OCI-LY1 (cell line): Measurements from ENCODE around the gene SLCO3A1.

Source experiments
- H2AFZ ChIP-seq: fragments of 200-600 bp; sonication (generic), shearing (Covaris generic); 2 replicates; pipeline ENCODE4 v1.6.0; 2014; ENCODE audit warnings: antibody characterized with exemption, mild to moderate bottlenecking, low read length
- H3F3A ChIP-seq: fragments of 200-600 bp; sonication (generic), shearing (Covaris generic); 2 replicates; pipeline ENCODE4 v1.6.0; 2014; ENCODE audit warnings: mild to moderate bottlenecking, antibody characterized with exemption, low read length, moderate library complexity; ENCODE audit not compliant: insufficient read depth
- H3K27ac ChIP-seq: fragments of 200-600 bp; sonication (generic); 2 replicates; pipeline ENCODE4 v1.5.1; 2014; ENCODE audit warnings: low read length, mixed run types, mild to moderate bottlenecking, low read depth; ENCODE audit not compliant: poor library complexity, severe bottlenecking
- H3K27me3 ChIP-seq: fragments of 200-600 bp; sonication (generic); 2 replicates; pipeline ENCODE4 v1.6.0; 2014; ENCODE audit warnings: antibody characterized with exemption, mild to moderate bottlenecking, low read length, moderate library complexity; ENCODE audit not compliant: insufficient read depth
- H3K36me3 ChIP-seq: fragments of 200-600 bp; sonication (generic); 2 replicates; pipeline ENCODE4 v1.6.1; 2014; ENCODE audit warnings: mild to moderate bottlenecking, antibody characterized with exemption, low read length, moderate library complexity, mixed read lengths; ENCODE audit not compliant: insufficient read depth
- H3K4me1 ChIP-seq: fragments of 200-600 bp; sonication (generic); 2 replicates; pipeline ENCODE4 v1.5.1; 2014; ENCODE audit warnings: mild to moderate bottlenecking, low read length, moderate library complexity; ENCODE audit not compliant: insufficient read depth, severe bottlenecking
- H3K4me2 ChIP-seq: fragments of 200-600 bp; sonication (generic), shearing (Covaris generic); 2 replicates; pipeline ENCODE4 v1.6.1; 2014; ENCODE audit warnings: low read length
- H3K4me3 ChIP-seq: fragments of 200-600 bp; sonication (generic); 2 replicates; pipeline ENCODE4 v1.5.1; 2014; ENCODE audit warnings: low read length, low read depth, mild to moderate bottlenecking, mixed read lengths; ENCODE audit not compliant: poor library complexity, severe bottlenecking
- H3K79me2 ChIP-seq: fragments of 200-600 bp; shearing (Covaris generic); 2 replicates; pipeline ENCODE4 v1.6.1; 2016; ENCODE audit warnings: mixed run types, low read length, mixed read lengths; ENCODE audit not compliant: insufficient read depth
- H3K9ac ChIP-seq: fragments of 200-600 bp; sonication (generic), shearing (Covaris generic); 2 replicates; pipeline ENCODE4 v1.6.1; 2014; ENCODE audit warnings: mild to moderate bottlenecking, low read length, mixed read lengths
- H3K9me2 ChIP-seq: fragments of 200-600 bp; sonication (generic), shearing (Covaris generic); 2 replicates; pipeline ENCODE4 v1.6.1; 2014; ENCODE audit warnings: low read depth, mild to moderate bottlenecking, low read length, mixed read lengths
- H3K9me3 ChIP-seq: fragments of 200-600 bp; shearing (Covaris generic); 2 replicates; pipeline ENCODE4 v1.6.1; 2014; ENCODE audit warnings: low read length, mixed read lengths
- H4K20me1 ChIP-seq: fragments of 200-600 bp; sonication (generic), shearing (Covaris generic); 2 replicates; pipeline ENCODE4 v1.6.0; 2016; ENCODE audit warnings: mild to moderate bottlenecking, low read length; ENCODE audit not compliant: insufficient read depth
- EZH2 ChIP-seq: fragments of 200-600 bp; sonication (generic), shearing (Covaris generic); IDR thresholded peaks from 2 replicates; pipeline ENCODE4 v1.8.0; 2017; ENCODE audit warnings: borderline replicate concordance, mixed run types, mild to moderate bottlenecking, antibody characterized with exemption, low read length, moderate library complexity, mixed read lengths
- TF ChIP-seq, protein P1 (sequence below): fragments of 200-600 bp; sonication (generic), shearing (Covaris generic); IDR thresholded peaks from 2 replicates; pipeline ENCODE4 v1.5.1; 2017; ENCODE audit warnings: mild to moderate bottlenecking, antibody characterized with exemption, low read length, moderate library complexity, mixed read lengths

SLCO3A1 gene

DNA sequence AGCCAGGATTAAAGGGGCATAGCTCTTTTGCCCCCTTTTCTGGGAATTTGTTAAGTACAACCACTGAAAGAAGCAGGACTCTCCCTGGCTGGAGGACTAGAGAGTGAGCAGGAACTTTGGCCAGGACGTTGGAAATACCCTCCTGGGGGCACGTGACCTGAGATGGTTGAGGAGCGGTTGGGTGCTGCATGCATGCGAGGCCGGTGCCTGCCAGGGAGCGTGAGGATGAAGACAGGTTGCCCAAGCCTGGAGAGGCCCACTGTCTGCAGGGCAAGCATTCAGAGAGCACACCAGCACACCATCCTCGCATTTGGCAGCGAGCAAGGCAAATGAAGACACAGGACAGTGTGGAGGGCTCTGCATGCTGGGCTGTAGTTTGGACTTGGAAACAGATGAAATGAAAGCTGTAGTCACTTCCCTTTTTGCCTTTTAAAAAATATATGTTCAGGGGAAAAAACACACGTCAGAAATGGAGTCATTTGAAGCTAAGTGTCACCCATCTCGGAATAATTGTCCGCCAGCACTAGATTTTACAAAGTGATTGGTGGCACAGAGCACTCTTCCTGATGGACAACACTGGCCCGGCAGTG lies 217.6 kb downstream of the SLCO3A1 start:
- TF ChIP-seq EZH2, result no peak
- TF ChIP-seq, protein P1, sequence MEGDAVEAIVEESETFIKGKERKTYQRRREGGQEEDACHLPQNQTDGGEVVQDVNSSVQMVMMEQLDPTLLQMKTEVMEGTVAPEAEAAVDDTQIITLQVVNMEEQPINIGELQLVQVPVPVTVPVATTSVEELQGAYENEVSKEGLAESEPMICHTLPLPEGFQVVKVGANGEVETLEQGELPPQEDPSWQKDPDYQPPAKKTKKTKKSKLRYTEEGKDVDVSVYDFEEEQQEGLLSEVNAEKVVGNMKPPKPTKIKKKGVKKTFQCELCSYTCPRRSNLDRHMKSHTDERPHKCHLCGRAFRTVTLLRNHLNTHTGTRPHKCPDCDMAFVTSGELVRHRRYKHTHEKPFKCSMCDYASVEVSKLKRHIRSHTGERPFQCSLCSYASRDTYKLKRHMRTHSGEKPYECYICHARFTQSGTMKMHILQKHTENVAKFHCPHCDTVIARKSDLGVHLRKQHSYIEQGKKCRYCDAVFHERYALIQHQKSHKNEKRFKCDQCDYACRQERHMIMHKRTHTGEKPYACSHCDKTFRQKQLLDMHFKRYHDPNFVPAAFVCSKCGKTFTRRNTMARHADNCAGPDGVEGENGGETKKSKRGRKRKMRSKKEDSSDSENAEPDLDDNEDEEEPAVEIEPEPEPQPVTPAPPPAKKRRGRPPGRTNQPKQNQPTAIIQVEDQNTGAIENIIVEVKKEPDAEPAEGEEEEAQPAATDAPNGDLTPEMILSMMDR, result no peak

DNA sequence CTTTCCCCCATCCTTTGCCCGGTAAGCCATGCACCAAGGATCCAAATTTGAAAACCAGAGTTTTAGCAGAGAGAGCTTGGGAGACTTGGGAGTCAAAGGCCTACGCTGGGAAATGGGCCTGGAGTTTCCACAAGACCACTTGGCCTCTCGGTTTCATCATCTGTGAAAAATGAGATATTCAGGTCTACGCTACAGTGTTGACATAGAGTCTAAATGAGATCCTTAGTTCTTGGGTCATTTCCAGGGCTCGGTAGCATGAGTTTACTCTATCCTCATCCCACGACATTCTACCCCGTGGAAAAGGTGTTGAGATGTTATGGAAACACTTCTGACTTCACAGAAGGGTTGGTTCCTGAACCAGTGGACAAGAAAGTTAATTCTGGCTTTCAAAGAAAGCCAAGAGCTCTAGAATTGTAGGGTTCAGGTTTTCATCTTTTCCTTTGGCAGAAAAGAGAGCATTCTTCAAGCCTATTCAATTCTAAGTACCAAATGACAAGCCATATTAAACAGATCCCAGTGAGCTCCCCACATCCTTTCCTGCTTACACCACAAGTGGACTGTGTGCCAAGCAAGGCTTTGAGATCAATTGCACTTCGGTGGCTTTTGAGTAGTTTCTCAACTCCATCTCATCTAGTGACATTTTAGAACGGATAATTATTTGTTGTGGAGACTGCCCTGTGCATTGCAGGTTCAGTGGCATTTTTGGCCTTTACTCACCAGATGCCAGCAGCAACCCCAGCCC lies 219.7 kb downstream of the SLCO3A1 start:
- H3K27ac ChIP-seq, result no peak overlapping the region
- no peaks in the 10 kb centered on the region for H3K9me2 ChIP-seq
- H4K20me1 ChIP-seq, result no peaks in the 10 kb centered on the region
- H3K4me2 ChIP-seq, result no peak overlapping the region
- H3F3A ChIP-seq, result no peaks in the 10 kb centered on the region
- H3K4me3 ChIP-seq, result no peak overlapping the region
- H3K4me1 ChIP-seq, result no peaks in the 10 kb centered on the region
- H3K27me3 ChIP-seq, result no peaks in the 10 kb centered on the region
- H2AFZ ChIP-seq, result no peak overlapping the region
- H3K79me2 ChIP-seq, result no peaks in the 10 kb centered on the region
- no peaks in the 10 kb centered on the region for H3K36me3 ChIP-seq
- no peak overlapping the region for H3K9ac ChIP-seq
- TF ChIP-seq EZH2, result no peak
- TF ChIP-seq, protein P1, result no peak
- no peaks in the 10 kb centered on the region for H3K9me3 ChIP-seq

More for the DNA sequence above, 217.6 kb downstream of the SLCO3A1 start:
- H3K4me3 ChIP-seq, result no peak overlapping the region
- H3K79me2 ChIP-seq, result no peaks in the 10 kb centered on the region
- H3F3A ChIP-seq, result no peaks in the 10 kb centered on the region
- H3K36me3 ChIP-seq, result no peaks in the 10 kb centered on the region
- no peak overlapping the region for H3K27ac ChIP-seq
- H3K9ac ChIP-seq, result no peak overlapping the region
- no peak overlapping the region for H2AFZ ChIP-seq
- H3K4me2 ChIP-seq, result no peak overlapping the region
- no peaks in the 10 kb centered on the region for H3K9me2 ChIP-seq
- H3K4me1 ChIP-seq, result no peaks in the 10 kb centered on the region
- H3K9me3 ChIP-seq, result no peaks in the 10 kb centered on the region
- H3K27me3 ChIP-seq, result no peaks in the 10 kb centered on the region
- H4K20me1 ChIP-seq, result no peaks in the 10 kb centered on the region

DNA sequence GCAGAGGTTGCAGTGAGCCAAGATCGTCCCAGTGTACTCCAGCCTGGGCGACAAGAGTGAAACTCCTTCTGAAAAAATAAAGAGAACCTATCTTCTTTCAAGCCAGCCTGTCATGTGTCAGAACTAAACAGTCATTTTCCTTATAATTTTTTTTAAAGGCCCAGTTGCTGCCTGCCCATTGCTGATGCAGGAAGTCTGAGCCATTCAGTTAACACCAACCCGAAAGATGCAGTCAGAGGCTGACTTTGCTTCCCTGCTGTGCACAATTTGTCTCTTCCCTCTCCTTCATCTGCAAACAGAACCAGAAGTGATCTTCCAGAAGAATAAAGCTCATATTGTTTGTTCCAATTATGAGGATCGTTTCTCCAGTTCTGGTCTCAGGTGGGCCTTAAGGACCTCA lies 220.6 kb downstream of the SLCO3A1 start:
- Histone ChIP-seq H3K4me3 (no peak overlapping the region), H2AFZ (no peak overlapping the region), H3F3A (no peaks in the 10 kb centered on the region), H3K4me1 (no peaks in the 10 kb centered on the region), H3K9me3 (no peaks in the 10 kb centered on the region), H3K79me2 (no peaks in the 10 kb centered on the region), H3K27me3 (no peaks in the 10 kb centered on the region), H3K9ac (no peak overlapping the region), H3K9me2 (no peaks in the 10 kb centered on the region), H3K36me3 (no peaks in the 10 kb centered on the region), H3K4me2 (no peak overlapping the region), H4K20me1 (no peaks in the 10 kb centered on the region), H3K27ac (no peak overlapping the region)
- no peak for TF ChIP-seq EZH2
- TF ChIP-seq, protein P1, result no peak
